ENCODE measurements around the gene PHF20. TPM values are rescaled to one million over a fixed set of nuclear protein-coding genes. Genes with fewer than 3 reads are reported as not detected.

The PHF20 gene
- total RNA-seq, 1 donor from 2014 or later: 42.2 TPM

GRCh38 chr20:35885212-35885611 is 113.4 kb downstream of the PHF20 start:
- H3K9me3 Mint-ChIP-seq (ENCODE audit: low read depth): no peaks in the 10 kb centered on the region
- no peak overlapping the region for H3K4me3 Mint-ChIP-seq (ENCODE audit: low read depth)
- H3K27ac Mint-ChIP-seq: no peak overlapping the region
- peaks cover 2% of the 10 kb centered on the region for H3K36me3 Mint-ChIP-seq (ENCODE audit: insufficient read depth)
- no peak for DNase-seq (ENCODE audit: low spot score, unreplicated experiment)
- H3K4me1 Mint-ChIP-seq (ENCODE audit: low read depth): peaks cover 3% of the 10 kb centered on the region
- TF ChIP-seq CTCF (IDR thresholded peaks at IDR 0.05; ENCODE audit: unreplicated experiment): no peak
- no peaks in the 10 kb centered on the region for H3K27me3 Mint-ChIP-seq

GRCh38 chr20:35886537-35886936 is 114.7 kb downstream of the PHF20 start:
- Mint-ChIP-seq H3K9me3 (ENCODE audit: low read depth) (no peaks in the 10 kb centered on the region), H3K4me3 (ENCODE audit: low read depth) (no peak overlapping the region), H3K27me3 (no peaks in the 10 kb centered on the region), H3K36me3 (ENCODE audit: insufficient read depth) (peaks cover 3% of the 10 kb centered on the region), H3K27ac (peak overlapping the region; percentile 9), H3K4me1 (ENCODE audit: low read depth) (peaks cover 3% of the 10 kb centered on the region)
- no peak for DNase-seq (ENCODE audit: low spot score, unreplicated experiment)
- no peak for TF ChIP-seq CTCF (IDR thresholded peaks at IDR 0.05; ENCODE audit: unreplicated experiment)

DNA sequence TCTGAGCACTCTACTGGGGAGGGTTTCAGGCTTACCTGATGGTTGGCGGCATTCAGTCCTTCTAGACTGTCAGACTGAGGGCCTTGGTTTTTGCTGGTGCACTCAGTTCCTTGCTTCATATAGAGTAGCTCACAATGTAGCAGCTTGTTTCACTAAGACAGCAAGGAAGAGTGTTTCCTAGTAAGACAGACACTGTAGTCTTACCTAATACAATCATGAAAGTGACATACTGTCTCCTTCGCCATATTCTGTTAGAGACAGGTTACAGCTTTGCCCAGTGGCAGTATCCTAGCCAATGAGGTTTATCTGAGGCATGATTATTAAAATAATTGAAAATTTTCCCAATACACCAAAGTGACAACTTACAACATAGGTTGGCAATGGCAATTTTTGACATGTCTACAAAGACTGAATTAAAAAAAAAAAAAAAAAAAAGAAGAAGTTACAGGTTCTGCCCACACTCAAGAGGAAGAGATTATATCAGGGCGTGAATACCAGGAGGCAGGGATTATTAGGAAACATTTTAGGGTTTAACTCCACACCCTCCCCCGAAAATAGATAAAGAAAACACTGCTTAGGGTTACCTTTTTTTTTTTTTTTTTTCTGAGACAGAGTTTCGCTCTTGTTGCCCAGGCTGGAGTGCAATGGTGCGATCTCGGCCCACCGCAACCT is 115.7 kb downstream of the PHF20 start:
- TF ChIP-seq CTCF (IDR thresholded peaks at IDR 0.05; ENCODE audit: unreplicated experiment): no peak
- Mint-ChIP-seq H3K4me1 (ENCODE audit: low read depth) (peaks cover 3% of the 10 kb centered on the region), H3K27me3 (no peaks in the 10 kb centered on the region), H3K4me3 (ENCODE audit: low read depth) (no peak overlapping the region), H3K27ac (no peak overlapping the region), H3K36me3 (ENCODE audit: insufficient read depth) (peaks cover 3% of the 10 kb centered on the region), H3K9me3 (ENCODE audit: low read depth) (no peaks in the 10 kb centered on the region)
- no peak for DNase-seq (ENCODE audit: low spot score, unreplicated experiment)

DNA sequence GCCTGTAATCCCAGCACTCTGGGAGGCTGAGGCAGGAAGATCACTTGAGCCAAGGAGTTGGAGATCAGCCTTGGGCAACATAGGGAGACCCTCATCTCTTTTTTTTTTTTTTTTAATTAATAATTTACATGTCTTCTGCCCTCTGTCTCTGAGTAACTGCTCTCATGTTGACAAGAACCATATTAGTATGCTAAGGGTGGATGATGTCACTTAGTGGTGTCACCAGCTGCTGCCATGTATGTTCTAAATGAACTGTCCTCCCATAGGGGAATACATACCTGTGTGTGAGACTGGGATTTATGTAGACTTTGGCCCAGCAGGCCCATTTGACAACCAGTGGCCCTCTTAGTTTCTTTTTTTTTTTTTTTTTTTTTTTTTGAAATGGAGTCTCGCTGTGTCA is 116.8 kb downstream of the PHF20 start:
- no peak for TF ChIP-seq CTCF (IDR thresholded peaks at IDR 0.05; ENCODE audit: unreplicated experiment)
- Mint-ChIP-seq H3K27me3 (no peaks in the 10 kb centered on the region), H3K36me3 (ENCODE audit: insufficient read depth) (peaks cover 3% of the 10 kb centered on the region), H3K4me3 (ENCODE audit: low read depth) (no peak overlapping the region), H3K9me3 (ENCODE audit: low read depth) (no peaks in the 10 kb centered on the region), H3K27ac (no peak overlapping the region), H3K4me1 (ENCODE audit: low read depth) (peaks cover 3% of the 10 kb centered on the region)
- DNase-seq (ENCODE audit: low spot score, unreplicated experiment): no peak

GRCh38 chr20:35891375-35891774 is 119.6 kb downstream of the PHF20 start:
- Mint-ChIP-seq H3K27me3 (no peaks in the 10 kb centered on the region), H3K36me3 (ENCODE audit: insufficient read depth) (peaks cover 3% of the 10 kb centered on the region), H3K27ac (peak overlapping the region; percentile 14), H3K9me3 (ENCODE audit: low read depth) (no peaks in the 10 kb centered on the region), H3K4me1 (ENCODE audit: low read depth) (no peaks in the 10 kb centered on the region), H3K4me3 (ENCODE audit: low read depth) (no peak overlapping the region)
- DNase-seq (ENCODE audit: low spot score, unreplicated experiment): no peak
- no peak for TF ChIP-seq CTCF (IDR thresholded peaks at IDR 0.05; ENCODE audit: unreplicated experiment)
